HepG2 (cell line): ENCODE results near the gene SEC62. TPM values are rescaled to one million over a fixed set of nuclear protein-coding genes. Genes with fewer than 3 reads are reported as not detected.

Experiments used
- ATAC-seq: fragments of 200-7000 bp; cut with Tn5 transposase; 3 replicates; pipeline ENCODE4 v1.9.1; 2020; ENCODE audit warnings: mild to moderate bottlenecking, moderate library complexity
- BruUV-seq: library from RNA; stranded (reverse); fragments of 400-500 nt; replicated peaks from 2 replicates; lab custom pipeline; 2021; lab: Mats Ljungman, UMichigan
- CTCF ChIA-PET: fragments of 300-600 bp; formaldehyde crosslinking; extraction: SDS; loops from one replicate; lab custom pipeline; 2021; ENCODE audit warnings: low total read pairs, inconsistent platforms, low intra/inter-chr PET ratio; lab: Yijun Ruan, JAX
- POLR2A ChIA-PET: fragments of 350-600 bp; sonication (Branson Sonifier 250); formaldehyde crosslinking; loops from one replicate; lab custom pipeline; 2020; ENCODE audit warnings: antibody characterized with exemption, inconsistent platforms; lab: Yijun Ruan, JAX
- DNase-seq: peaks from one replicate; pipeline ENCODE4 v3.0.0-alpha.2; 2015; ENCODE audit warnings: low spot score
- FAIRE-seq: peaks from 3 replicates; lab custom pipeline; 2011; peaks lifted over from hg19 to GRCh38; lab: Jason Lieb, UNC
- H2AFZ ChIP-seq: one replicate; pipeline ENCODE4 v1.6.1; 2011; ENCODE audit warnings: low read length, inconsistent platforms
- H3K27ac ChIP-seq: fragments of 300-600 bp; 3 replicates; pipeline ENCODE4 v1.8.0; 2011; ENCODE audit warnings: mixed run types, mild to moderate bottlenecking, mixed read lengths, low read length, inconsistent platforms; ENCODE audit not compliant: insufficient read depth; ENCODE audit errors: extremely low read length
- H3K27me3 ChIP-seq, 2 experiments: fragments of 200-600 bp in 1 of 2; 2 replicates in 1 of 2; 3 replicates in 1 of 2; pipeline versions ENCODE4 v1.6.0 to v1.8.0; 2011; ENCODE audit warnings: low read length in 2 of 2, mild to moderate bottlenecking in 2 of 2, moderate library complexity in 2 of 2, inconsistent platforms in 1 of 2; ENCODE audit not compliant: insufficient read depth in 2 of 2, control insufficient read depth in 1 of 2
- H3K36me3 ChIP-seq, 2 experiments: fragments of 200-600 bp in 1 of 2; replicated peaks in 1 of 2; 2 replicates in 1 of 2; 3 replicates in 1 of 2; pipeline versions ENCODE4 v1.5.1 to v1.8.0; 2011; ENCODE audit warnings: low read length in 2 of 2, inconsistent platforms in 1 of 2; ENCODE audit not compliant: insufficient read depth in 2 of 2, control insufficient read depth in 1 of 2
- H3K4me1 ChIP-seq: 2 replicates; pipeline ENCODE4 v1.5.1; 2012; ENCODE audit warnings: low read length, inconsistent platforms; ENCODE audit not compliant: insufficient read depth
- H3K4me2 ChIP-seq: 2 replicates; pipeline ENCODE4 v1.6.0; 2011; ENCODE audit warnings: low read depth, low read length, inconsistent platforms
- H3K4me3 ChIP-seq, 3 experiments: fragments of 200-600 bp in 1 of 3; sonication (generic), shearing (Covaris generic) in 1 of 3; replicated peaks in 1 of 3; 2 replicates each; pipeline ENCODE4 v1.5.1; 2011 to 2016; ENCODE audit warnings: low read length in 3 of 3, inconsistent platforms in 2 of 3, low read depth in 2 of 3, mild to moderate bottlenecking in 2 of 3, control low read depth in 1 of 3, mixed read lengths in 1 of 3; ENCODE audit not compliant: insufficient read depth in 1 of 3
- H3K79me2 ChIP-seq: one replicate; pipeline ENCODE4 v1.6.1; 2011; ENCODE audit warnings: low read length, inconsistent platforms; ENCODE audit not compliant: insufficient read depth
- H3K9ac ChIP-seq: 2 replicates; pipeline ENCODE4 v1.6.0; 2011; ENCODE audit warnings: mild to moderate bottlenecking, low read depth, low read length, inconsistent platforms; ENCODE audit not compliant: insufficient read depth
- H3K9me3 ChIP-seq: 2 replicates; pipeline ENCODE4 v1.5.1; 2012; ENCODE audit warnings: mild to moderate bottlenecking, low read length
- H4K20me1 ChIP-seq: 2 replicates; pipeline ENCODE4 v1.6.0; 2011; ENCODE audit warnings: inconsistent platforms, mild to moderate bottlenecking, low read length, moderate library complexity; ENCODE audit not compliant: insufficient read depth
- GABPB1 ChIP-seq: IDR thresholded peaks from 2 replicates; pipeline ENCODE4 v1.6.1; 2016; ENCODE audit warnings: mild to moderate bottlenecking, missing genetic modification reagents, moderate library complexity, missing compliant biosample characterization
- LBX2 ChIP-seq: sonication (generic); formaldehyde crosslinking; IDR thresholded peaks from 2 replicates; pipeline ENCODE4 v1.5.0; 2020; ENCODE audit warnings: missing genetic modification reagents, mild to moderate bottlenecking, borderline replicate concordance
- NFYB ChIP-seq: sonication (generic); formaldehyde crosslinking; IDR thresholded peaks from 2 replicates; pipeline ENCODE4 v1.4.0; 2020; ENCODE audit warnings: missing genetic modification reagents
- NFYC ChIP-seq: IDR thresholded peaks from 2 replicates; pipeline ENCODE4 v1.6.1; 2016; ENCODE audit warnings: missing genetic modification reagents, missing compliant biosample characterization
- RAD51 ChIP-seq: fragments of 450-650 bp; IDR thresholded peaks from 2 replicates; pipeline ENCODE4 v1.6.1; 2016; ENCODE audit warnings: borderline replicate concordance
- USF2 ChIP-seq, 2 experiments: sonication (generic) in 1 of 2; formaldehyde crosslinking in 1 of 2; IDR thresholded peaks; 2 replicates each; pipeline versions ENCODE4 v1.5.1 to v1.6.1; 2011 to 2020; ENCODE audit warnings: borderline replicate concordance in 1 of 2, low read depth in 1 of 2, low read length in 1 of 2, mild to moderate bottlenecking in 1 of 2, missing genetic modification reagents in 1 of 2, moderate library complexity in 1 of 2
- ZNF816 ChIP-seq: sonication (generic); formaldehyde crosslinking; IDR thresholded peaks from 2 replicates; pipeline ENCODE4 v1.8.0; 2022; ENCODE audit warnings: missing genetic modification reagents, mild to moderate bottlenecking, borderline replicate concordance
- WGBS: methylation state at CpG from one replicate; pipeline ENCODE4 v1.1.6; 2017; ENCODE audit warnings: low lambda C conversion rate; 5-methylcytosine and 5-hydroxymethylcytosine counted together
- in situ Hi-C: cut with HindIII; loops from 2 replicates; pipeline ENCODE4 v1.10.0; 2017; ENCODE audit warnings: low pct_unique_long_range_greater_than_20kb; ENCODE audit not compliant: extremely low pct_ligation_motif_present
- intact Hi-C: fragments of 100-400 bp; cut with micrococcal nuclease; formaldehyde crosslinking; loops from one replicate; pipeline ENCODE4 v1.10.0; 2022; ENCODE audit not compliant: unreplicated experiment
- polyA plus RNA-seq, 8 experiments: library from polyadenylated mRNA; depleted of rRNA in 3 of 8; stranded (reverse) in 7 of 8; unstranded in 1 of 8; fragments of >200 nt; fragmentation: Illumina TruSeq in 4 of 8; extraction: Trizol in 4 of 8; gene quantifications; 2 replicates each; pipeline versions ENCODE4 v1.2.1 to v1.2.3, GENCODE V29; 2011 to 2016; ENCODE audit warnings: low read depth in 4 of 8, missing spikeins in 1 of 8, mixed read lengths in 1 of 8; ENCODE audit not compliant: insufficient read depth in 1 of 8
- total RNA-seq, 5 experiments: library from RNA; depleted of rRNA; stranded (reverse); fragments of >200 nt; fragmentation: Illumina TruSeq; extraction: Trizol; gene quantifications; 2 replicates each; pipeline ENCODE4 v1.2.3, GENCODE V29; 2016; ENCODE audit warnings: low read depth in 1 of 5

SEC62 gene
- total and polyA plus RNA-seq, 2 of the 13 experiments (the other 11 are each of a cell fraction or from before 2014, with no cell fraction given) = 54.0 to 68.7 TPM

- DNase-seq = no peak
- Histone ChIP-seq H3K9ac (no peak overlapping the region), H3K4me1 (peaks cover under 1% of the 10 kb centered on the region; the same call in 1 of the 2 replicates), H3K4me3 (no peak overlapping the region), H3K4me2 (peak overlapping the region; percentile 39; the same call in 1 of the 2 replicates), H2AFZ (no peak overlapping the region), H3K27me3 (peaks cover 0 to 6% of the 10 kb centered on the region in 2 experiments; a peak in 1 of 5 replicates), H3K27ac (no peak overlapping the region), H3K36me3 (no peaks in the 10 kb centered on the region), H4K20me1 (no peaks in the 10 kb centered on the region), H3K9me3 (no peaks in the 10 kb centered on the region), H3K79me2 (no peaks in the 10 kb centered on the region)
- FAIRE-seq = no peak
- ChIA-PET POLR2A (no interaction called here), CTCF (no interaction called here)
- in situ Hi-C loops (loop anchor here (10.0 kb wide), 1 partner anchor 169 kb away; the partner anchor contains the start of gene LRRC31), intact Hi-C loops (no loop called here)
- WGBS = 38% methylated on average over 7 of the region's 8 CpGs
- no TSS peak for BruUV-seq
- ATAC-seq = no peak
- no peak for TF ChIP-seq ZNF816 (CRISPR knock-in tag)
- TF ChIP-seq GABPB1 (CRISPR knock-in tag) = no peak
- peak; percentile 28; the same call in 1 of the 2 replicates for TF ChIP-seq RAD51
- TF ChIP-seq NFYC (CRISPR knock-in tag) = peak; percentile 54
- no peak for TF ChIP-seq LBX2 (CRISPR knock-in tag)
- TF ChIP-seq USF2 (IDR thresholded peaks at IDR 0.05; ENCODE audit: low read depth, low read length) = peak; percentile 75
- no peak for TF ChIP-seq USF2 (CRISPR knock-in tag; IDR thresholded peaks at IDR 0.05; ENCODE audit: borderline replicate concordance)
- TF ChIP-seq NFYB (CRISPR knock-in tag) = peak; percentile 76
These were observed 66.9 kb downstream of the SEC62 start for GRCh38 chr3:170033489-170033888.
